GM18499 (cell line): ENCODE results near the gene LCE1D.

Source experiments
- ATAC-seq: cut with Tn5 transposase; IDR thresholded peaks from one replicate; pipeline ENCODE4 v1.9.1; 2021; ENCODE audit warnings: moderate number of reproducible peaks; ENCODE audit not compliant: insufficient read depth, unreplicated experiment

Gene LCE1D

GRCh38 chr1:152811050-152811449, 14.5 kb downstream of the LCE1D start:
- no peak for ATAC-seq

- no peak for ATAC-seq
Measured at GRCh38 chr1:152811671-152812070, 15.2 kb downstream of the LCE1D start, which contains the start of gene LCE1B. LCE1B (plus strand) TSS chr1:152811971; CDS start chr1:152812447, 476 bp downstream.

- ATAC-seq: no peak
Measured at GRCh38 chr1:152817309-152817708, 20.8 kb downstream of the LCE1D start.

GRCh38 chr1:152823294-152823693, 26.8 kb downstream of the LCE1D start:
- no peak for ATAC-seq

- no peak for ATAC-seq
Measured at GRCh38 chr1:152824964-152825363, 28.4 kb downstream of the LCE1D start.

- ATAC-seq: no peak
Measured at GRCh38 chr1:152827173-152827572, 30.7 kb downstream of the LCE1D start, which contains the start of gene LCE1A. LCE1A (plus strand) TSS chr1:152827473; CDS start chr1:152827473, 0 bp downstream.

- ATAC-seq: no peak
Measured at GRCh38 chr1:152836870-152837269, 40.3 kb downstream of the LCE1D start.

GRCh38 chr1:152842556-152842955, 46.0 kb downstream of the LCE1D start, which contains the start of gene LCE6A:
LCE6A (plus strand) TSS chr1:152842856; CDS start chr1:152843521, 665 bp downstream.
- ATAC-seq: no peak
